Hepatocyte (in vitro differentiated cells): ENCODE measurements around the gene MDH1. TPM values are rescaled to one million over a fixed set of nuclear protein-coding genes. Genes with fewer than 3 reads are reported as not detected.

ENCODE experiments used
- DNase-seq: peaks from one replicate; pipeline ENCODE4 v3.0.0-alpha.2; 2016; ENCODE audit warnings: low spot score
- H2AFZ ChIP-seq: fragments of 200-600 bp; sonication (generic); 2 replicates; pipeline ENCODE4 v1.6.0; 2016; ENCODE audit warnings: antibody characterized with exemption, mild to moderate bottlenecking
- H3K27ac ChIP-seq: fragments of 200-600 bp; sonication (generic); 2 replicates; pipeline ENCODE4 v1.5.1; 2016; ENCODE audit warnings: mild to moderate bottlenecking
- H3K27me3 ChIP-seq: fragments of 200-600 bp; sonication (generic); 2 replicates; pipeline ENCODE4 v1.6.1; 2016
- H3K36me3 ChIP-seq: fragments of 200-600 bp; sonication (generic); replicated peaks from 2 replicates; pipeline ENCODE4 v1.5.1; 2016; ENCODE audit warnings: low read depth; ENCODE audit not compliant: insufficient read depth
- H3K4me1 ChIP-seq: fragments of 200-600 bp; sonication (generic); 2 replicates; pipeline ENCODE4 v1.5.1; 2016; ENCODE audit warnings: mild to moderate bottlenecking, moderate library complexity; ENCODE audit not compliant: insufficient read depth
- H3K4me2 ChIP-seq: fragments of 200-600 bp; sonication (generic); 2 replicates; pipeline ENCODE4 v1.6.0; 2016
- H3K4me3 ChIP-seq: fragments of 200-600 bp; sonication (generic); 2 replicates; pipeline ENCODE4 v1.5.1; 2016; ENCODE audit warnings: mild to moderate bottlenecking
- H3K79me2 ChIP-seq: fragments of 200-600 bp; sonication (generic); 2 replicates; pipeline ENCODE4 v1.6.0; 2017; ENCODE audit warnings: mild to moderate bottlenecking
- H3K9me2 ChIP-seq: fragments of 200-600 bp; sonication (generic); replicated peaks from 2 replicates; pipeline ENCODE4 v1.6.0; 2017; ENCODE audit warnings: mild to moderate bottlenecking; ENCODE audit not compliant: insufficient read depth
- H3K9me3 ChIP-seq: fragments of 200-600 bp; sonication (generic); 2 replicates; pipeline ENCODE4 v1.5.1; 2016; ENCODE audit warnings: low read depth, mild to moderate bottlenecking
- H4K20me1 ChIP-seq: fragments of 200-600 bp; sonication (generic); 2 replicates; pipeline ENCODE4 v1.6.0; 2016; ENCODE audit warnings: mild to moderate bottlenecking; ENCODE audit not compliant: insufficient read depth, poor library complexity, severe bottlenecking
- CTCF ChIP-seq: fragments of 200-600 bp; sonication (generic); IDR thresholded peaks from 2 replicates; pipeline ENCODE4 v1.5.1; 2016; ENCODE audit warnings: antibody characterized with exemption, mild to moderate bottlenecking; ENCODE audit not compliant: poor library complexity
- EZH2 ChIP-seq: fragments of 200-600 bp; sonication (generic); IDR thresholded peaks from 2 replicates; pipeline ENCODE4 v1.6.1; 2016; ENCODE audit warnings: antibody characterized with exemption, mild to moderate bottlenecking, borderline replicate concordance
- EZH2phosphoT487 ChIP-seq: fragments of 200-600 bp; sonication (generic); IDR thresholded peaks from one replicate; pipeline ENCODE4 v1.6.1; 2018; ENCODE audit warnings: antibody characterized with exemption, mild to moderate bottlenecking, low read depth, moderate library complexity; ENCODE audit not compliant: unreplicated experiment, severe bottlenecking
- WGBS: methylation state at CpG from one replicate; pipeline ENCODE4 v1.1.6; 2016; ENCODE audit warnings: low lambda C conversion rate; ENCODE audit errors: missing lambda C conversion rate; 5-methylcytosine and 5-hydroxymethylcytosine counted together
- polyA plus RNA-seq: library from polyadenylated mRNA; unstranded; fragments of >200 nt; fragmentation: Nextera tagmentation; extraction: Ambion mirVana; gene quantifications from 2 replicates; pipeline ENCODE4 v1.2.1, GENCODE V29; 2016
- total RNA-seq: library from RNA; depleted of rRNA; stranded (reverse); fragments of >200 nt; gene quantifications from 2 replicates; pipeline ENCODE4 v1.2.3, GENCODE V29; 2014

The MDH1 gene
- total RNA-seq (288 and 297 TPM in 2 replicates), polyA plus RNA-seq (285 and 298 TPM in 2 replicates)

GRCh38 chr2:63588385-63589147 is at the start of gene MDH1, which contains the start of gene WDPCP:
MDH1 (plus strand) TSS chr2:63588963; CDS start chr2:63589044, 81 bp downstream.
WDPCP (minus strand) TSS chr2:63588477; CDS start chr2:63588271, 206 bp downstream.
- no peaks in the 10 kb centered on the region for H3K36me3 ChIP-seq
- H3K4me1 ChIP-seq, result peaks cover 18% of the 10 kb centered on the region
- H2AFZ ChIP-seq, result peak within 1 kb of the TSS; percentile 79
- H3K4me2 ChIP-seq, result peak within 1 kb of the TSS; percentile 87
- TF ChIP-seq EZH2phosphoT487, result no peak
- no peak for TF ChIP-seq EZH2
- TF ChIP-seq CTCF, result no peak
- peak within 1 kb of the TSS; percentile 77 for H3K27ac ChIP-seq
- 2% methylated on average over 44 of the region's 44 CpGs for WGBS
- DNase-seq, result peak; percentile 98
- H4K20me1 ChIP-seq, result no peaks in the 10 kb centered on the region
- H3K27me3 ChIP-seq, result no peaks in the 10 kb centered on the region
- H3K79me2 ChIP-seq, result peaks cover 63% of the 10 kb centered on the region
- H3K9me2 ChIP-seq, result no peaks in the 10 kb centered on the region
- H3K4me3 ChIP-seq, result peak within 1 kb of the TSS; percentile 87
- no peaks in the 10 kb centered on the region for H3K9me3 ChIP-seq

- no peak overlapping the region for H3K4me3 ChIP-seq
- no peaks in the 10 kb centered on the region for H3K9me2 ChIP-seq
- H3K9me3 ChIP-seq, result no peaks in the 10 kb centered on the region
- no peaks in the 10 kb centered on the region for H3K27me3 ChIP-seq
- no peak for TF ChIP-seq CTCF
- no peak for TF ChIP-seq EZH2
- no peak for TF ChIP-seq EZH2phosphoT487
- no peaks in the 10 kb centered on the region for H3K4me1 ChIP-seq
- no peaks in the 10 kb centered on the region for H3K79me2 ChIP-seq
- no peaks in the 10 kb centered on the region for H4K20me1 ChIP-seq
- no peak overlapping the region for H2AFZ ChIP-seq
- no peaks in the 10 kb centered on the region for H3K36me3 ChIP-seq
- WGBS, result 92% methylated on average over 6 of the region's 6 CpGs
- no peak overlapping the region for H3K4me2 ChIP-seq
- H3K27ac ChIP-seq, result no peak overlapping the region
- DNase-seq, result no peak
Observed at GRCh38 chr2:63539416-63540162, 49.2 kb upstream of the MDH1 start.

GRCh38 chr2:63544017-63544627 is 44.6 kb upstream of the MDH1 start:
- H3K36me3 ChIP-seq, result no peaks in the 10 kb centered on the region
- no peak overlapping the region for H3K4me2 ChIP-seq
- H2AFZ ChIP-seq, result no peak overlapping the region
- H3K4me3 ChIP-seq, result no peak overlapping the region
- TF ChIP-seq CTCF (peak; percentile 56), EZH2phosphoT487 (no peak)
- no peaks in the 10 kb centered on the region for H3K27me3 ChIP-seq
- no peaks in the 10 kb centered on the region for H3K79me2 ChIP-seq
- H4K20me1 ChIP-seq, result no peaks in the 10 kb centered on the region
- H3K9me2 ChIP-seq, result no peaks in the 10 kb centered on the region
- H3K9me3 ChIP-seq, result no peaks in the 10 kb centered on the region
- DNase-seq, result no peak
- H3K27ac ChIP-seq, result no peak overlapping the region
- H3K4me1 ChIP-seq, result no peaks in the 10 kb centered on the region
- 97% methylated on average over 1 of the region's 1 CpG for WGBS
